ENCODE measurements around the gene FAM13C.

GRCh38 chr10:59214160-59214559, 148.2 kb downstream of the FAM13C start:
- TF ChIP-seq CTCF (IDR thresholded peaks at IDR 0.05) (no peak), POLR2A (IDR thresholded peaks at IDR 0.05) (no peak)
